Kidney glomerular epithelial cell (primary cell): Measurements from ENCODE around the gene SEL1L.
A peak's percentile ranks its signal among the peaks of the same experiment; 100 is the strongest.
"Not testable (repeated sequence)": the region's sequence is repeated elsewhere in the genome, so short reads cannot be mapped to it uniquely, and the experiment has no call there.

ENCODE experiments used
- DNase-seq: peaks from one replicate; lab custom pipeline; 2025; lab: John Stamatoyannopoulos, UW

SEL1L gene

GRCh38 chr14:81525129-81525528 lies 8.5 kb downstream of the SEL1L start:
- DNase-seq, result no peak

- DNase-seq, result no peak
These were observed 10.0 kb downstream of the SEL1L start for GRCh38 chr14:81523616-81524015.

- no peak for DNase-seq
These were observed 10.6 kb downstream of the SEL1L start for GRCh38 chr14:81523016-81523415.

GRCh38 chr14:81521356-81521755 lies 12.3 kb downstream of the SEL1L start:
- no peak for DNase-seq

GRCh38 chr14:81519200-81520011 lies 14.2 kb downstream of the SEL1L start:
- DNase-seq, result no peak

- DNase-seq, result no peak
These were observed 15.8 kb downstream of the SEL1L start for GRCh38 chr14:81517798-81518398.

- DNase-seq, result peak; percentile 73
These were observed 16.5 kb downstream of the SEL1L start for GRCh38 chr14:81516986-81517797.

GRCh38 chr14:81515927-81516326 lies 17.7 kb downstream of the SEL1L start:
- not testable (repeated sequence) for DNase-seq

- not testable (repeated sequence) for DNase-seq
These were observed 20.8 kb downstream of the SEL1L start for GRCh38 chr14:81512826-81513225.

GRCh38 chr14:81511111-81511904 lies 22.3 kb downstream of the SEL1L start:
- no peak for DNase-seq

- DNase-seq, result no peak
These were observed 23.7 kb downstream of the SEL1L start for GRCh38 chr14:81509838-81510452.

- no peak for DNase-seq
These were observed 24.3 kb downstream of the SEL1L start for GRCh38 chr14:81509321-81509720.

- no peak for DNase-seq
These were observed 27.2 kb downstream of the SEL1L start for GRCh38 chr14:81506487-81506886.

- DNase-seq, result no peak
These were observed 28.8 kb downstream of the SEL1L start for GRCh38 chr14:81504864-81505263.

GRCh38 chr14:81485781-81486180 lies 47.9 kb downstream of the SEL1L start:
- no peak for DNase-seq

GRCh38 chr14:81485372-81485771 lies 48.3 kb downstream of the SEL1L start:
- DNase-seq, result no peak

- no peak for DNase-seq
These were observed 49.5 kb downstream of the SEL1L start for GRCh38 chr14:81484120-81484519.

- no peak for DNase-seq
These were observed 52.9 kb downstream of the SEL1L start for GRCh38 chr14:81480741-81481140.

- no peak for DNase-seq
These were observed 55.2 kb downstream of the SEL1L start for GRCh38 chr14:81478446-81478845.

GRCh38 chr14:81476816-81477215 lies 56.8 kb downstream of the SEL1L start:
- DNase-seq, result no peak

GRCh38 chr14:81474685-81475324 lies 58.8 kb downstream of the SEL1L start:
- DNase-seq, result no peak
